HG03196 (cell line): Measurements from ENCODE around the gene GET4.

Experiments used
- ATAC-seq: cut with Tn5 transposase; IDR thresholded peaks from one replicate; pipeline ENCODE4 v1.9.1; 2021; ENCODE audit not compliant: unreplicated experiment

The GET4 gene

GRCh38 chr7:945556-946255 is 69.4 kb downstream of the GET4 start:
- no peak for ATAC-seq
